Lower leg skin (tissue), 4 donors: Measurements from ENCODE around the gene HERPUD2. TPM values are rescaled to one million over a fixed set of nuclear protein-coding genes. Genes with fewer than 3 reads are reported as not detected.

ENCODE experiments used
- DNase-seq, 2 donors: peaks; one replicate each; pipeline ENCODE4 v3.0.0-alpha.2; 2019; ENCODE audit warnings: low spot score in 2 of 2
- H3K4me3 ChIP-seq: fragments of 200-600 bp; sonication (generic); 2 replicates; pipeline ENCODE4 v1.5.1; 2017; ENCODE audit warnings: mild to moderate bottlenecking, low read depth; ENCODE audit not compliant: poor library complexity, severe bottlenecking
- POLR2A ChIP-seq, 2 donors: fragments of 450-650 bp; IDR thresholded peaks; one replicate each; pipeline ENCODE4 v1.6.1; 2016 to 2017; ENCODE audit warnings: antibody characterized with exemption in 2 of 2, mild to moderate bottlenecking in 1 of 2, moderate library complexity in 1 of 2
- WGBS, 2 donors: methylation state at CpG; one replicate each; pipeline ENCODE4 v1.1.5; 2018; 5-methylcytosine and 5-hydroxymethylcytosine counted together
- intact Hi-C: fragments of 100-400 bp; cut with DNase I; formaldehyde crosslinking; loops from one replicate; pipeline ENCODE4 v1.15.0; 2023; ENCODE audit warnings: low total_unique reads
- total RNA-seq, 4 donors: library from RNA; depleted of rRNA; stranded (reverse); fragments of >200 nt; gene quantifications; one replicate each; pipeline ENCODE4 v1.1.0, GENCODE V29; 2016
- TF ChIP-seq, protein P1 (sequence below), 3 donors: fragments of 450-650 bp; IDR thresholded peaks; one replicate each; pipeline ENCODE4 v1.5.1; 2016; ENCODE audit warnings: antibody characterized with exemption in 3 of 3, mild to moderate bottlenecking in 3 of 3, moderate library complexity in 2 of 3

HERPUD2 gene
- total RNA-seq, 4 donors from 2014 or later = 24.8 to 44.1 (median 39.3) TPM

DNA sequence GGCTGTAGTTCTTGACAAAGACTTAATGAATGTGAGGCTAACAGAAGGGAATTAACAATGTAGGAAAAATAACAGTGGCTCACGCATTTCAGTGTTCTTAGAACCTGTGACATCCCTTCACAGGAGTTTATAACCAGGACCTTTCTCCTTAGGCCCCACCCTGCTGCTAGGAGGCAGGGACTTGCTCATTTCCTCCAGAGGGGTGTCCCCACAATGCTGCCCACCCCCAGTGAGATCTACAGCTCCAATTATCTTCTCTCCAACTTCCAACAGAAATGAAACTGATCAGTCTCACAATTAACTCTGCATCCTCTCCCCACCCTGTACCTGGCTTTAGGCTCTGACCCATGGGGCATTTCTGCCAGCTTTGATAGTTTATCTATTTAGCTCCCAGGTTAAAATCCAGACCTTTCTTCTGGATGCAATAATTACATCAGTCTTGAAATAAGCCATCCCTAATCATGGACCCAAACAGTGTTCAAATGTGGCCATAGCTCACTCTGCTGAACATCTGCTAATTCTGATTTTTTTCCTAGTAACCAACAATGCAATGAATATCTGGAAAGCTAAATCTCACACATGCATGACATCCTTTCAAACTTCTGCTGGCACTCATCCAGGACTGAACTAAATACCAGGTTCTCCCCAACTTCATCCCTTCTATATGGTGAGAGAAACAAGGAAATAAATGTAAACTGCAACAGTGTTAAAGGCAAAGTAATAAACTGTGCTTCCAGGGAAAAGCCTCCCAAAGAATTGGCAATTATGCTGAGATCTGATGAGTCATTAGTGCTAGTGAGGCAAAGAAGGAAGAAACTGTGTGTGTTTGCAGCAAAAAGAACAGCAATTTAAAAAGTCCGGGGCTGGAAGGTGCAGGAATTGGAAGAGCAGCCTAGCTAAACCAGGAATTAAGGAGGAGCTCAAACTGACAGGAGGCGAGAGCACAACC lies 64.6 kb downstream of the HERPUD2 start:
- DNase-seq = no peak
- intact Hi-C loops = no loop called here
- WGBS, 2 donors = 71 to 75% methylated on average over 3 of the region's 3 CpGs
- TF ChIP-seq, protein P1, sequence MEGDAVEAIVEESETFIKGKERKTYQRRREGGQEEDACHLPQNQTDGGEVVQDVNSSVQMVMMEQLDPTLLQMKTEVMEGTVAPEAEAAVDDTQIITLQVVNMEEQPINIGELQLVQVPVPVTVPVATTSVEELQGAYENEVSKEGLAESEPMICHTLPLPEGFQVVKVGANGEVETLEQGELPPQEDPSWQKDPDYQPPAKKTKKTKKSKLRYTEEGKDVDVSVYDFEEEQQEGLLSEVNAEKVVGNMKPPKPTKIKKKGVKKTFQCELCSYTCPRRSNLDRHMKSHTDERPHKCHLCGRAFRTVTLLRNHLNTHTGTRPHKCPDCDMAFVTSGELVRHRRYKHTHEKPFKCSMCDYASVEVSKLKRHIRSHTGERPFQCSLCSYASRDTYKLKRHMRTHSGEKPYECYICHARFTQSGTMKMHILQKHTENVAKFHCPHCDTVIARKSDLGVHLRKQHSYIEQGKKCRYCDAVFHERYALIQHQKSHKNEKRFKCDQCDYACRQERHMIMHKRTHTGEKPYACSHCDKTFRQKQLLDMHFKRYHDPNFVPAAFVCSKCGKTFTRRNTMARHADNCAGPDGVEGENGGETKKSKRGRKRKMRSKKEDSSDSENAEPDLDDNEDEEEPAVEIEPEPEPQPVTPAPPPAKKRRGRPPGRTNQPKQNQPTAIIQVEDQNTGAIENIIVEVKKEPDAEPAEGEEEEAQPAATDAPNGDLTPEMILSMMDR (IDR thresholded peaks at IDR 0.05) = no peak
- no peak for TF ChIP-seq POLR2A (IDR thresholded peaks at IDR 0.05)
- no peak overlapping the region for H3K4me3 ChIP-seq

DNA sequence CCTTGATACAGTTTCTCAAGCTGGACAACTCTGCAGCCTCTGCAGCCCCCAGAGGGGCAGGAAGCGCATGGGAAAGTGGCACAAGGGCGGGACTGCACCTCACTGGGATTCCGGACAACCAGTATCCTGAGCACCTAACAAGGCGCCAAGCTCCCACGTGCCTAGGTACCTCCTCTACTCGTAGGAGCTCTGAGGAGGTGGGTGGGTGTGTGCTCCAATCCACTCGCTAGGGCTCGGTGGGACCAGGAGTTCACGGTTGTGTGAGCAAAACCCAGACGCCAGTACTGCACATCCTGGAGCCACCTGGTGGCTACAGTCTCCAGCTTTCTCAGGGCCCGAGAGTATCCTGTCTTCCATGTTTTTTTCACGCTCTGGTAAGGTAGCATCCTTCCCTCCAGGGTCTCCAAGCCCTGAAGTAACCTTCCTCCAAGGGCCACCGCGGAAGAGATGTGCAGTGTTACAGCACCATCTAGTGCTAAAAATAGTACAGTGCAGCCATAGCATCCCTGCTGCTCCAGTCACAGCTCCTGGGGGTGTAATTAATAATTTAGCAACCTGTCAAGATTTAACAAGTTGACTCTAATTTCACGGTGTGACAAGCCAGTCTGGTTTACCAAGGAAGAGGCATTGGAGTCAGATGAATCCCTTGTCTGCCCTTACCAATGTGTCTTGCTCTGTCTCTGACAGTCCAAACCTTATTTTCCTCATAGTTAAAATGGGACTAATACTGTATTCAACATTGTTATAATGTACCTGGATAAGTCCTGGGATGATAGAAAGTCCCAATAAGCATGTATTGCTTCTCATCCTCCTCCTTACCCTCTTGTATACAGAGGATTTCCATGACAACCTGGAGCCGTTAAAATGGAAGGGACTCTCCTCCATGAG lies 70.4 kb downstream of the HERPUD2 start:
- no peak for TF ChIP-seq POLR2A (IDR thresholded peaks at IDR 0.05)
- TF ChIP-seq, protein P1 (IDR thresholded peaks at IDR 0.05) = no peak
- WGBS, 2 donors = 37 to 44% methylated on average over 16 of the region's 16 CpGs
- intact Hi-C loops = no loop called here
- H3K4me3 ChIP-seq = no peak overlapping the region
- DNase-seq = no peak

DNA sequence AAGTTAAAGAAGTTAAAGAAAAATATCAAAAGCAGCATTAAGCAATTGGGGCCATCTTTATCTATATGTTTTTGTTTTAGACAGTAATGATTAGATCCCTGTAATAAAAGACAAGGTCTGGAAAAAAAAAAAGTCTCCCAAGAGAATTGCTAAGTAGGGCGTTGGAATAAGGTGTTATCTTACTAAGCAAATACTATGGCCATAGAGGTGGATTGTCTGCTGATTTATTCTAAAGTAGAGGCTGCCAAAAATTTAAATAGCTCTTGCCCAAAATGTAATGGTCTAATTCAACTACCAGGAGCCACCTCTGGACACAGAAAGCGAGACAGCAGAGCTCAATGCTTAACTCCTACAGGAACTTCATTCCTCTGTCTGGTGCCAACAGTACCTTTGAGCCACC lies 71.6 kb downstream of the HERPUD2 start:
- no peak overlapping the region for H3K4me3 ChIP-seq
- WGBS, 2 donors = 69 to 71% methylated on average over 2 of the region's 2 CpGs
- no peak for DNase-seq
- no peak for TF ChIP-seq POLR2A (IDR thresholded peaks at IDR 0.05)
- TF ChIP-seq, protein P1 (IDR thresholded peaks at IDR 0.05) = no peak
- intact Hi-C loops = no loop called here

GRCh38 chr7:35619863-35620262 lies 75.1 kb downstream of the HERPUD2 start:
- TF ChIP-seq, protein P1 (IDR thresholded peaks at IDR 0.05) = no peak
- no peak for TF ChIP-seq POLR2A (IDR thresholded peaks at IDR 0.05)
- WGBS, 2 donors = 96 to 100% methylated on average over 1 of the region's 1 CpG
- intact Hi-C loops = no loop called here
- H3K4me3 ChIP-seq = no peak overlapping the region
- DNase-seq = no peak

DNA sequence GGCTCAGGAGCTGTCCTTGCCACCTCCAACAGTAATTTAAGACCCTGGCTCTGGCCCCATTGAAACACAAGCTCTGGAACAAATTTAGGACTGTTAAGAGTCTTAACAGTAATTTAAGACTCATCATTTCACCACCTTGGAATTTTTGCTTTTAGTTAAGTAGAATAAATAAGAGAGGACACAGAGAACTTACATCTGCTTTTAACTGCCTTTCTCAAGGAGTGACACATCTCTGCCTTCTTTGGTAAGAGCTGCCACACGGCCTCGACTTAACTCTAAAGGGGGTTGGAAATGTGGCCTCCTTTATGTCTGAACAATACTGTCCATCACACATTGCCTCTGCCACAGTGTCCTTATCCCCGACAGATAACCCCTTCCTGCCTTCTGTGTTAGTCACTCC lies 77.9 kb downstream of the HERPUD2 start:
- no peak for DNase-seq
- WGBS, 2 donors = 40 to 86% methylated on average over 3 of the region's 3 CpGs
- intact Hi-C loops = no loop called here
- no peak overlapping the region for H3K4me3 ChIP-seq
- TF ChIP-seq POLR2A (IDR thresholded peaks at IDR 0.05) = no peak
- TF ChIP-seq, protein P1 (IDR thresholded peaks at IDR 0.05) = no peak
